Endodermal cell (in vitro differentiated cells): Measurements from ENCODE around the gene PDIA2. TPM values are rescaled to one million over a fixed set of nuclear protein-coding genes. Genes with fewer than 3 reads are reported as not detected.

Experiments
- DNase-seq: peaks from one replicate; pipeline ENCODE4 v3.0.0-alpha.2; 2017
- H3K27ac ChIP-seq: 2 replicates; pipeline ENCODE4 v1.5.1; 2013; ENCODE audit warnings: mild to moderate bottlenecking, low read depth, low read length, moderate library complexity
- H3K27me3 ChIP-seq: 2 replicates; pipeline ENCODE4 v1.6.1; 2013; ENCODE audit warnings: mild to moderate bottlenecking, low read length, moderate library complexity; ENCODE audit not compliant: insufficient read depth, control insufficient read depth, poor library complexity, severe bottlenecking
- H3K36me3 ChIP-seq: 2 replicates; pipeline ENCODE4 v1.7.0; 2013; ENCODE audit warnings: mild to moderate bottlenecking, low read length, moderate library complexity; ENCODE audit not compliant: control insufficient read depth, insufficient read depth
- H3K4me1 ChIP-seq: one replicate; pipeline ENCODE4 v1.7.0; 2013; ENCODE audit warnings: low read length; ENCODE audit not compliant: control insufficient read depth, insufficient read depth
- H3K4me3 ChIP-seq: 2 replicates; pipeline ENCODE4 v1.5.1; 2013; ENCODE audit warnings: mild to moderate bottlenecking, low read length, moderate library complexity
- H3K9ac ChIP-seq: 2 replicates; pipeline ENCODE4 v1.6.1; 2013; ENCODE audit warnings: mild to moderate bottlenecking, low read length, moderate library complexity; ENCODE audit not compliant: poor library complexity, severe bottlenecking; ENCODE audit errors: extremely low read depth
- H3K9me3 ChIP-seq: 2 replicates; pipeline ENCODE4 v1.6.1; 2013; ENCODE audit warnings: mild to moderate bottlenecking, low read length, moderate library complexity; ENCODE audit not compliant: control insufficient read depth
- H3K27ac Mint-ChIP-seq: 2 replicates; pipeline ENCODE4 v1.8.0; 2020; ENCODE audit warnings: mixed read lengths
- H3K27me3 Mint-ChIP-seq: 2 replicates; pipeline ENCODE4 v1.8.0; 2021; ENCODE audit warnings: mild to moderate bottlenecking, mixed read lengths; ENCODE audit not compliant: insufficient read depth
- H3K36me3 Mint-ChIP-seq: 2 replicates; pipeline ENCODE4 v1.8.0; 2020; ENCODE audit warnings: low read depth, mixed read lengths
- H3K4me1 Mint-ChIP-seq: 2 replicates; pipeline ENCODE4 v1.8.0; 2020; ENCODE audit warnings: mixed read lengths
- H3K4me3 Mint-ChIP-seq: 2 replicates; pipeline ENCODE4 v1.8.0; 2020; ENCODE audit warnings: mild to moderate bottlenecking, moderate library complexity, mixed read lengths
- H3K9me3 Mint-ChIP-seq: 2 replicates; pipeline ENCODE4 v1.8.0; 2020; ENCODE audit warnings: mild to moderate bottlenecking, mixed read lengths
- WGBS, 2 experiments: methylation state at CpG; one replicate each; pipeline versions ENCODE4 v1.1.5 to v1.1.7; 2013; ENCODE audit warnings: missing lambda C conversion rate in 2 of 2, mixed read lengths in 1 of 2; ENCODE audit not compliant: insufficient coverage in 1 of 2, insufficient read length in 1 of 2; 5-methylcytosine and 5-hydroxymethylcytosine counted together
- total RNA-seq, 2 donors: library from RNA; stranded (reverse); fragmentation: NEBNext Ultra II Directional in 1 of 2; extraction: Animal tissue kit (Norgen Biotek cat#: 25700) in 1 of 2; gene quantifications; 2 replicates in 1 of 2; 3 replicates in 1 of 2; pipeline ENCODE4 v1.2.1, GENCODE V29; 2021
- TF ChIP-seq, protein P1 (sequence below): fragments of 200-600 bp; sonication (generic); conservative IDR thresholded peaks from 2 replicates; pipeline ENCODE4 v1.5.0; 2021; ENCODE audit warnings: antibody characterized with exemption, mild to moderate bottlenecking

The PDIA2 gene
- total RNA-seq, 2 donors from 2014 or later = 2.9 to 9.9 TPM

DNA sequence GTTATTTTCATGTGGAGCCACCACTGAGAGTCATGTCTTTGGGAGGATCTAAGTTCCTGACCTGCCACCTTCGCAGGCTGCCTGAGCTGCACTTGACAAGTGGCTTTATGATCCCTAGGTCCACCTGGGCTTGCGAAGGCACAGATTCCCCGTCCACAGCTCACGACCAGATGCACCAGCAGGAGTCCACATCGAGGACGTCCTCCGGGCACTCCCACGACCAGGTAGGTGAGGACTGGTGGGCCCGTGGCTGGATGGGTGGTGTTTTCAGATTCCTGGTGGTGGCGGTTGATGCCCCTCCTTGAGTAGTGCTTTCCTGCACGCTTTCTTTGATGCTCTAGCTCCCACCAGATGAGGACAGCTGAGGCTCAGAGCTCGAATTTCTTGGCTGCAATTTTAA, 33.5 kb upstream of the PDIA2 start:
- H3K36me3 ChIP-seq = peaks cover 24% of the 10 kb centered on the region
- no peak overlapping the region for H3K4me3 Mint-ChIP-seq
- H3K27me3 ChIP-seq = no peaks in the 10 kb centered on the region
- no peaks in the 10 kb centered on the region for H3K27me3 Mint-ChIP-seq
- TF ChIP-seq, protein P1, sequence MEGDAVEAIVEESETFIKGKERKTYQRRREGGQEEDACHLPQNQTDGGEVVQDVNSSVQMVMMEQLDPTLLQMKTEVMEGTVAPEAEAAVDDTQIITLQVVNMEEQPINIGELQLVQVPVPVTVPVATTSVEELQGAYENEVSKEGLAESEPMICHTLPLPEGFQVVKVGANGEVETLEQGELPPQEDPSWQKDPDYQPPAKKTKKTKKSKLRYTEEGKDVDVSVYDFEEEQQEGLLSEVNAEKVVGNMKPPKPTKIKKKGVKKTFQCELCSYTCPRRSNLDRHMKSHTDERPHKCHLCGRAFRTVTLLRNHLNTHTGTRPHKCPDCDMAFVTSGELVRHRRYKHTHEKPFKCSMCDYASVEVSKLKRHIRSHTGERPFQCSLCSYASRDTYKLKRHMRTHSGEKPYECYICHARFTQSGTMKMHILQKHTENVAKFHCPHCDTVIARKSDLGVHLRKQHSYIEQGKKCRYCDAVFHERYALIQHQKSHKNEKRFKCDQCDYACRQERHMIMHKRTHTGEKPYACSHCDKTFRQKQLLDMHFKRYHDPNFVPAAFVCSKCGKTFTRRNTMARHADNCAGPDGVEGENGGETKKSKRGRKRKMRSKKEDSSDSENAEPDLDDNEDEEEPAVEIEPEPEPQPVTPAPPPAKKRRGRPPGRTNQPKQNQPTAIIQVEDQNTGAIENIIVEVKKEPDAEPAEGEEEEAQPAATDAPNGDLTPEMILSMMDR = no peak
- H3K36me3 Mint-ChIP-seq = peaks cover 28% of the 10 kb centered on the region
- no peak overlapping the region for H3K9ac ChIP-seq
- H3K9me3 Mint-ChIP-seq = no peaks in the 10 kb centered on the region
- 95 to 97% methylated on average over 7 to 12 of the region's 12 CpGs for WGBS, 2 experiments
- no peaks in the 10 kb centered on the region for H3K4me1 ChIP-seq
- no peak overlapping the region for H3K4me3 ChIP-seq
- no peak overlapping the region for H3K27ac ChIP-seq
- DNase-seq = no peak
- H3K4me1 Mint-ChIP-seq = peaks cover 10% of the 10 kb centered on the region
- H3K9me3 ChIP-seq = no peaks in the 10 kb centered on the region
- H3K27ac Mint-ChIP-seq = no peak overlapping the region

GRCh38 chr16:252366-253337, 30.3 kb upstream of the PDIA2 start:
- TF ChIP-seq, protein P1 = no peak
- 93 to 94% methylated on average over 16 to 28 of the region's 30 CpGs for WGBS, 2 experiments
- H3K4me3 ChIP-seq = no peak overlapping the region
- no peak overlapping the region for H3K27ac ChIP-seq
- H3K9ac ChIP-seq = no peak overlapping the region
- H3K36me3 ChIP-seq = peaks cover 34% of the 10 kb centered on the region
- H3K4me1 ChIP-seq = no peaks in the 10 kb centered on the region
- H3K9me3 Mint-ChIP-seq = no peaks in the 10 kb centered on the region
- no peaks in the 10 kb centered on the region for H3K9me3 ChIP-seq
- H3K27me3 ChIP-seq = no peaks in the 10 kb centered on the region
- H3K27me3 Mint-ChIP-seq = no peaks in the 10 kb centered on the region
- peaks cover 10% of the 10 kb centered on the region for H3K4me1 Mint-ChIP-seq
- H3K36me3 Mint-ChIP-seq = peaks cover 54% of the 10 kb centered on the region
- no peak for DNase-seq
- H3K27ac Mint-ChIP-seq = no peak overlapping the region
- H3K4me3 Mint-ChIP-seq = no peak overlapping the region

DNA sequence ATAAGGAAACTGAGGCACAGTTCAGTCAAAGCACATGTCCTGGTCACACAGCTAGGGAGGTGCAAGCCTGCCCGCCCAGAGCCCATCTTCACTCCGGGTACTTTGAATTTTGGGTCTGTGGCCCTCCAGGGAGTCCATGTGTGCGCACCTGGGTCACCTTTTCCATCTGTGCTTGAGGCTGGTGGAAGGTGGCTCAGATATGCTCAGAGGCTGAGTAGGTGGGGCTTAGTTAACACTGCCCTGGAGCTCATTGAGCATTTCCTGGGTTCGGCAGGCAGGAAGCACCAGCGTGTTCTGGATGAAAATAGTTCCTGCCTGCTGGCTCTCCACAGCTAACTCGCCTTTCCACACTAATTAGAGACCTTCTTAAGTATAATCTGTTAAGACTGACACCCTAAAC, 29.1 kb upstream of the PDIA2 start:
- DNase-seq = no peak
- 89 to 93% methylated on average over 5 to 6 of the region's 6 CpGs for WGBS, 2 experiments
- peaks cover 10% of the 10 kb centered on the region for H3K4me1 Mint-ChIP-seq

More for the DNA sequence above, 29.1 kb upstream of the PDIA2 start:
- Mint-ChIP-seq H3K36me3 (peaks cover 53% of the 10 kb centered on the region), H3K4me3 (no peak overlapping the region), H3K9me3 (no peaks in the 10 kb centered on the region), H3K27ac (no peak overlapping the region), H3K27me3 (no peaks in the 10 kb centered on the region)
- Histone ChIP-seq H3K4me3 (no peak overlapping the region), H3K36me3 (peaks cover 34% of the 10 kb centered on the region), H3K9ac (no peak overlapping the region), H3K4me1 (no peaks in the 10 kb centered on the region), H3K9me3 (no peaks in the 10 kb centered on the region), H3K27ac (no peak overlapping the region), H3K27me3 (no peaks in the 10 kb centered on the region)
- TF ChIP-seq, protein P1 = no peak
